Astrocyte of the spinal cord (primary cell): ENCODE results near the gene FAAP100.

Experiments
- DNase-seq: peaks from one replicate; pipeline ENCODE4 v3.0.0; 2011; ENCODE audit warnings: low read depth, low spot score
- H3K4me3 ChIP-seq: 2 replicates; pipeline ENCODE4 v1.5.1; 2011; ENCODE audit warnings: low read depth, mild to moderate bottlenecking, low read length, moderate library complexity
- CTCF ChIP-seq: IDR thresholded peaks from 2 replicates; pipeline ENCODE4 v1.5.1; 2012; ENCODE audit warnings: low read depth, mild to moderate bottlenecking, low read length, inconsistent platforms
- in situ Hi-C: cut with HindIII; loops from 2 replicates; pipeline ENCODE4 v1.10.0; 2017; ENCODE audit warnings: low sequenced_read_pairs

FAAP100 gene

GRCh38 chr17:81518785-81519283 is 33.3 kb downstream of the FAAP100 start:
- in situ Hi-C loops = loop anchor here (10.0 kb wide), 1 partner anchor 114 kb away; no protein-coding TSS in a partner anchor
- no peak for DNase-seq

GRCh38 chr17:81518113-81518784 is 33.9 kb downstream of the FAAP100 start:
- DNase-seq = no peak
- TF ChIP-seq CTCF = no peak
- peak overlapping the region; percentile 22 for H3K4me3 ChIP-seq
- in situ Hi-C loops = loop anchor here (10.0 kb wide), 1 partner anchor 113 kb away; no protein-coding TSS in a partner anchor

More at GRCh38 chr17:81518785-81519283, 33.3 kb downstream of the FAAP100 start:
- no peak for TF ChIP-seq CTCF
- peak overlapping the region; percentile 22 for H3K4me3 ChIP-seq

- no peak for TF ChIP-seq CTCF
- in situ Hi-C loops = loop anchor here (10.0 kb wide), 1 partner anchor 113 kb away; no protein-coding TSS in a partner anchor
- H3K4me3 ChIP-seq = no peak overlapping the region
- no peak for DNase-seq
Measured at GRCh38 chr17:81517339-81518112, 34.6 kb downstream of the FAAP100 start.

- in situ Hi-C loops = loop anchor here (10.0 kb wide), 1 partner anchor 112 kb away; no protein-coding TSS in a partner anchor
- no peak for TF ChIP-seq CTCF
- peak overlapping the region; percentile 72 for H3K4me3 ChIP-seq
- DNase-seq = no peak
Measured at GRCh38 chr17:81517009-81517338, 35.2 kb downstream of the FAAP100 start.

GRCh38 chr17:81516439-81516838 is 35.7 kb downstream of the FAAP100 start:
- no peak for TF ChIP-seq CTCF

GRCh38 chr17:81515530-81516041 is 36.6 kb downstream of the FAAP100 start:
- TF ChIP-seq CTCF = no peak
- DNase-seq = no peak
- H3K4me3 ChIP-seq = peak overlapping the region; percentile 72
- in situ Hi-C loops = loop anchor here (10.0 kb wide), 1 partner anchor 111 kb away; no protein-coding TSS in a partner anchor

More at GRCh38 chr17:81516439-81516838, 35.7 kb downstream of the FAAP100 start:
- peak overlapping the region; percentile 72 for H3K4me3 ChIP-seq
- no peak for DNase-seq
- in situ Hi-C loops = loop anchor here (10.0 kb wide), 1 partner anchor 112 kb away; no protein-coding TSS in a partner anchor
